ENCODE results near the gene FARS2. TPM values are rescaled to one million over a fixed set of nuclear protein-coding genes. Genes with fewer than 3 reads are reported as not detected.

The FARS2 gene
- total RNA-seq, 6 donors from 2014 or later, result 16.4 to 34.6 (median 19.9) TPM

GRCh38 chr6:5279891-5280338 lies 18.6 kb downstream of the FARS2 start:
- 85% methylated on average over 2 of the region's 2 CpGs for WGBS, 2 donors
- no peak for ATAC-seq (ENCODE audit: low FRiP score in 2 of 2)

GRCh38 chr6:5280920-5281319 lies 19.6 kb downstream of the FARS2 start:
- no peaks in the 10 kb centered on the region for H3K36me3 ChIP-seq
- H3K27ac ChIP-seq, result no peak overlapping the region
- DNase-seq, result no peak
- peaks cover 0 to 5% (median 1%) of the 10 kb centered on the region in 4 donors for H3K4me1 ChIP-seq
- WGBS, 2 donors, result 33 to 57% methylated on average over 2 of the region's 2 CpGs
- no peak overlapping the region for H3K4me3 ChIP-seq
- ATAC-seq (ENCODE audit: low FRiP score in 2 of 2), result no peak
- TF ChIP-seq POLR2A (IDR thresholded peaks at IDR 0.05) (no peak), EP300 (IDR thresholded peaks at IDR 0.05) (no peak), POLR2AphosphoS5 (IDR thresholded peaks at IDR 0.05) (no peak)
- TF ChIP-seq, protein P1, sequence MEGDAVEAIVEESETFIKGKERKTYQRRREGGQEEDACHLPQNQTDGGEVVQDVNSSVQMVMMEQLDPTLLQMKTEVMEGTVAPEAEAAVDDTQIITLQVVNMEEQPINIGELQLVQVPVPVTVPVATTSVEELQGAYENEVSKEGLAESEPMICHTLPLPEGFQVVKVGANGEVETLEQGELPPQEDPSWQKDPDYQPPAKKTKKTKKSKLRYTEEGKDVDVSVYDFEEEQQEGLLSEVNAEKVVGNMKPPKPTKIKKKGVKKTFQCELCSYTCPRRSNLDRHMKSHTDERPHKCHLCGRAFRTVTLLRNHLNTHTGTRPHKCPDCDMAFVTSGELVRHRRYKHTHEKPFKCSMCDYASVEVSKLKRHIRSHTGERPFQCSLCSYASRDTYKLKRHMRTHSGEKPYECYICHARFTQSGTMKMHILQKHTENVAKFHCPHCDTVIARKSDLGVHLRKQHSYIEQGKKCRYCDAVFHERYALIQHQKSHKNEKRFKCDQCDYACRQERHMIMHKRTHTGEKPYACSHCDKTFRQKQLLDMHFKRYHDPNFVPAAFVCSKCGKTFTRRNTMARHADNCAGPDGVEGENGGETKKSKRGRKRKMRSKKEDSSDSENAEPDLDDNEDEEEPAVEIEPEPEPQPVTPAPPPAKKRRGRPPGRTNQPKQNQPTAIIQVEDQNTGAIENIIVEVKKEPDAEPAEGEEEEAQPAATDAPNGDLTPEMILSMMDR (IDR thresholded peaks at IDR 0.05), result no peak
- H3K9me3 ChIP-seq, result no peaks in the 10 kb centered on the region
- H3K27me3 ChIP-seq, result no peaks in the 10 kb centered on the region

More at GRCh38 chr6:5279891-5280338, 18.6 kb downstream of the FARS2 start:
- no peak overlapping the region for H3K27ac ChIP-seq
- TF ChIP-seq, protein P1 (IDR thresholded peaks at IDR 0.05), result no peak
- TF ChIP-seq POLR2AphosphoS5 (IDR thresholded peaks at IDR 0.05), result no peak
- no peaks in the 10 kb centered on the region for H3K27me3 ChIP-seq
- no peak overlapping the region for H3K4me3 ChIP-seq
- H3K9me3 ChIP-seq, result no peaks in the 10 kb centered on the region
- peaks cover 0 to 5% (median 1%) of the 10 kb centered on the region in 4 donors for H3K4me1 ChIP-seq
- no peaks in the 10 kb centered on the region for H3K36me3 ChIP-seq
- DNase-seq, result no peak

DNA sequence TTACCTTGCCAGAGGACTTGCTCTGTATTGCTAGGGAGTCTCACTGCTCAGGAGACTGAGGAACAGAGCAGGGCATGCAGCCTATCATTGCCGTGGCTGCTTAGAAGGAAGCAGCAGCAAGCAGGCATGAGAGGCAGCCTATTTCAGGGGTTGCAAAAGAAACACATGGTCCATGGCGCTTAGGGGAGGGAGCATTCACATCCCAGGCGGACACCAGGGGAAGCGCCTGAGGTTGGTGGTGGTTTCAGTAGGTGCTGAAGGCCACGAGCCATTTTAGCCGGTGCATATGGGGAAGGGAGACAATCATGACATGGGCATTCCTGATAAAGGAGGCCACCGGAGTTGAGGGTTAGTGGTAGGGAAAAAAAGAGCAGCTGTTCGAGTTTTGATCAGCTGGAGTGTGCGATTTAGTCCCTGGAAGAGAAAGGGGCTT lies 20.9 kb downstream of the FARS2 start:
- no peaks in the 10 kb centered on the region for H3K9me3 ChIP-seq
- H3K4me3 ChIP-seq, result no peak overlapping the region
- WGBS, 2 donors, result 83% methylated on average over 9 of the region's 9 CpGs
- DNase-seq, result no peak
- H3K27me3 ChIP-seq, result no peaks in the 10 kb centered on the region
- H3K27ac ChIP-seq, result no peak overlapping the region
- TF ChIP-seq, protein P1 (IDR thresholded peaks at IDR 0.05), result no peak
- TF ChIP-seq EP300 (IDR thresholded peaks at IDR 0.05), result no peak
- TF ChIP-seq POLR2AphosphoS5 (IDR thresholded peaks at IDR 0.05), result no peak
- no peak for TF ChIP-seq POLR2A (IDR thresholded peaks at IDR 0.05)
- no peak for ATAC-seq (ENCODE audit: low FRiP score in 2 of 2)
- no peaks in the 10 kb centered on the region for H3K36me3 ChIP-seq
- H3K4me1 ChIP-seq, result peaks cover 1 to 9% (median 4%) of the 10 kb centered on the region in 4 donors

DNA sequence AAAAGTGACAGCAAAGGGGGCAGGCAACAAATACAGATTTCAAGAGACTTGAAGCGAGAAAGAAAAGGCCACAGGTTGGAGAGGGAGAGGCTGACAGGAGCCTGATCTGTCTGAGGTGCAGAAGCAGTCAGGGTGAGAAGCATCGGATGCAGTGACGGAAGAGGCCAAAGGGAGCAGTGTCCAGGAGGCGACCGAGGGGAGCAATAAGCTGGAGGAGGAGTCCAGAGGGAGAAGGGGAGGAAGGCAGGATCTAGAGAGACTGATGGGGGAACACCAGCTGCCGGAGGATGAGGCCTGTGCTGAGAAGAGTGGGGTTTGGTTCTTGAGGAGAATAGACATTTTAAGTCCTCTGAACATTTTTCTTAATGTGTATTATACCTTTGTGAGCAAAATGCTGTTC lies 23.8 kb downstream of the FARS2 start:
- H3K27ac ChIP-seq, result no peak overlapping the region
- H3K4me3 ChIP-seq, result no peak overlapping the region
- no peak for ATAC-seq (ENCODE audit: low FRiP score in 2 of 2)
- H3K36me3 ChIP-seq, result no peaks in the 10 kb centered on the region
- DNase-seq, result no peak
- no peak for TF ChIP-seq POLR2AphosphoS5 (IDR thresholded peaks at IDR 0.05)
- no peak for TF ChIP-seq POLR2A (IDR thresholded peaks at IDR 0.05)
- TF ChIP-seq, protein P1 (IDR thresholded peaks at IDR 0.05), result no peak
- no peak for TF ChIP-seq EP300 (IDR thresholded peaks at IDR 0.05)
- WGBS, 2 donors, result 94 to 98% methylated on average over 6 of the region's 6 CpGs
- H3K4me1 ChIP-seq, result peaks cover 11 to 15% (median 13%) of the 10 kb centered on the region in 4 donors
- no peaks in the 10 kb centered on the region for H3K27me3 ChIP-seq
- H3K9me3 ChIP-seq, result no peaks in the 10 kb centered on the region

- Histone ChIP-seq H3K36me3 (no peaks in the 10 kb centered on the region), H3K27ac (no peak overlapping the region), H3K4me3 (no peak overlapping the region), H3K9me3 (no peaks in the 10 kb centered on the region), H3K4me1 (peaks cover 11 to 13% (median 11%) of the 10 kb centered on the region in 4 donors), H3K27me3 (no peaks in the 10 kb centered on the region)
- TF ChIP-seq POLR2AphosphoS5 (IDR thresholded peaks at IDR 0.05) (no peak), POLR2A (IDR thresholded peaks at IDR 0.05) (no peak), EP300 (IDR thresholded peaks at IDR 0.05) (no peak)
- TF ChIP-seq, protein P1 (IDR thresholded peaks at IDR 0.05), result no peak
- ATAC-seq (ENCODE audit: low FRiP score in 2 of 2), result no peak
- no peak for DNase-seq
- WGBS, 2 donors, result 90 to 92% methylated on average over 5 of the region's 5 CpGs
Measured at GRCh38 chr6:5285526-5285925, 24.2 kb downstream of the FARS2 start.
